ENCODE results near the gene TAS2R60.

DNA sequence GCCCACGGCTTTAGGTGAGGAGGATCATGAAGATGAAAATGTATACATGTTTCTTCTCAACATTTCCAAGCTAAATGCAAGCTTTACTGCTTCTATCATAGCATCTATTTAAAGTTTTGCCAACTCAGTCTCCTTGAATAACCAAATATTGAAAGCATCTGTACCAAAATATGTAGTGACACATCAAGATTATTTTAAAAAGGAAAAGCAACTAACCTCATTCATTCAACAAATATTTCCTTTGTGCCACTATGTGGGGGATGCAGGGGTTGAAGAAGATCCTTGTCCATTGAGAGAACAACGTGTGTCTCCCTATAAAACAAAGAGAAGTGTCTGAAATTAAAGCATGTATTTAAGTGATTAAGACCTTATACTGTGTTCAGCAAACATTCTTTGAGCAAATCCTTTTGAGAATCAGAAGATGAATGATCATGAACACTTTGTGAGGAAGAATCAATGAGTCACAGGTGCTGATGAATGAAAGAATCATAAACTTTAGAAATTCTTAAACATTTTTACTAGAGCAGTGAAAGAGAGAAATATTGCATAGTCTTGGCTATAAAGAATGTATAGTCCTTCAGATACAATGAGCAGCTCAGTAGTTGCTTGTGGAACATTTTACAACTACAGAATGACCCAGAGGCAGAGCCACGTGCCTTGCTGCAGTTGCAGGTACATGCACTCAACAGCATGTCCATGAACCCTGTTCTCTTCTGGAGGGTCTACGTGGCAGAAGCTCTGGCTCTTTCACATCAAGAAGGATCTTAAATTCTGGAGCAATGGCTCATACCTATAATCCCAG lies 13.9 kb downstream of the TAS2R60 start:
- TF ChIP-seq, protein P1, sequence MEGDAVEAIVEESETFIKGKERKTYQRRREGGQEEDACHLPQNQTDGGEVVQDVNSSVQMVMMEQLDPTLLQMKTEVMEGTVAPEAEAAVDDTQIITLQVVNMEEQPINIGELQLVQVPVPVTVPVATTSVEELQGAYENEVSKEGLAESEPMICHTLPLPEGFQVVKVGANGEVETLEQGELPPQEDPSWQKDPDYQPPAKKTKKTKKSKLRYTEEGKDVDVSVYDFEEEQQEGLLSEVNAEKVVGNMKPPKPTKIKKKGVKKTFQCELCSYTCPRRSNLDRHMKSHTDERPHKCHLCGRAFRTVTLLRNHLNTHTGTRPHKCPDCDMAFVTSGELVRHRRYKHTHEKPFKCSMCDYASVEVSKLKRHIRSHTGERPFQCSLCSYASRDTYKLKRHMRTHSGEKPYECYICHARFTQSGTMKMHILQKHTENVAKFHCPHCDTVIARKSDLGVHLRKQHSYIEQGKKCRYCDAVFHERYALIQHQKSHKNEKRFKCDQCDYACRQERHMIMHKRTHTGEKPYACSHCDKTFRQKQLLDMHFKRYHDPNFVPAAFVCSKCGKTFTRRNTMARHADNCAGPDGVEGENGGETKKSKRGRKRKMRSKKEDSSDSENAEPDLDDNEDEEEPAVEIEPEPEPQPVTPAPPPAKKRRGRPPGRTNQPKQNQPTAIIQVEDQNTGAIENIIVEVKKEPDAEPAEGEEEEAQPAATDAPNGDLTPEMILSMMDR (IDR thresholded peaks at IDR 0.05): no peak
- no peak for TF ChIP-seq POLR2A (IDR thresholded peaks at IDR 0.05)
